ENCODE results near the gene MARK1. TPM values are rescaled to one million over a fixed set of nuclear protein-coding genes. Genes with fewer than 3 reads are reported as not detected.

The MARK1 gene
- total RNA-seq, 1 donor from 2014 or later = 2.4 TPM

DNA sequence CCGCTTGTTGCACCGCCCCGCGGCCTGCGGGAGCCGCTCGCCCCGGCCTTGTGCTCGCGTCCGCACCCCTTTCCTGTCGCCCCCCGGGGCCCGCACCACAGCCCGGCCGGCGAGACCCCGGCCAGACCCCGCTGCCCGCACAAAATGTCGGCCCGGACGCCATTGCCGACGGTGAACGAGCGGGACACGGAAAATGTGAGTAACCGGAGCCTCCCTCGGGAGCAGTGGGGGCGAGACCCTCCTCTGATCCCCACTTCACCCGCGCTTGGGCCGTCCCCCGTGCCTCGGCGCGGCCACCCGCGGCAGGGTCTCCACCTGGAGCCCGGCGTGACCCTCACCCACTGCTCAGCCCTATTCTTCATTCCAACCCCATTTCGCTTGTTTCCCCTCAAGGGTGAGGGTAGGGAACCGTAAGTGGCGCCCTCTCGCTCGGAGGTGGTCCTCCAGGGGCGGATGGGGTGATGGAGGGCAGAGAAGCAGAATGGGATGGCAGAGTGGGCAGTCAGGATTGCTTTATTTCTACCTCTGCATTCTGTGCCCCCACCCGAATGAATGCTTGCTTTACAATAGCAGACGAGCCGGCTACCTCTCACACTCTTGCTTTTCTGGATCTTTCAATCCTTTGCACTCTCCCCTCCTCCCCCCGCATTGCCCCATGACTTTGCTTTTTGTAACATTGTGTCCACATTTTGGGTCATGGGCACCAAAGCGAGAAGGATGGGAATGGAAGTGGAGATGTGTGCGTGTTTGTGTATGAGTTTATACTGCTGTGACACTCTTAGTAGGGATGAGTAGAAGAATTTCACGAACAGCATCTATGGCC lies 954 bp downstream of the MARK1 start:
- peaks cover 40% of the 10 kb centered on the region for H3K27me3 ChIP-seq (ENCODE audit: low read depth)
- H3K36me3 ChIP-seq = no peaks in the 10 kb centered on the region
- DNase-seq (no peak), ATAC-seq (peak; percentile 36 to 39)
- intact Hi-C loops (cut with DNase I) = no loop called here
- peak overlapping the region; percentile 67 for H3K4me3 ChIP-seq
- H3K4me1 ChIP-seq = peaks cover 10% of the 10 kb centered on the region
- TF ChIP-seq, protein P1, sequence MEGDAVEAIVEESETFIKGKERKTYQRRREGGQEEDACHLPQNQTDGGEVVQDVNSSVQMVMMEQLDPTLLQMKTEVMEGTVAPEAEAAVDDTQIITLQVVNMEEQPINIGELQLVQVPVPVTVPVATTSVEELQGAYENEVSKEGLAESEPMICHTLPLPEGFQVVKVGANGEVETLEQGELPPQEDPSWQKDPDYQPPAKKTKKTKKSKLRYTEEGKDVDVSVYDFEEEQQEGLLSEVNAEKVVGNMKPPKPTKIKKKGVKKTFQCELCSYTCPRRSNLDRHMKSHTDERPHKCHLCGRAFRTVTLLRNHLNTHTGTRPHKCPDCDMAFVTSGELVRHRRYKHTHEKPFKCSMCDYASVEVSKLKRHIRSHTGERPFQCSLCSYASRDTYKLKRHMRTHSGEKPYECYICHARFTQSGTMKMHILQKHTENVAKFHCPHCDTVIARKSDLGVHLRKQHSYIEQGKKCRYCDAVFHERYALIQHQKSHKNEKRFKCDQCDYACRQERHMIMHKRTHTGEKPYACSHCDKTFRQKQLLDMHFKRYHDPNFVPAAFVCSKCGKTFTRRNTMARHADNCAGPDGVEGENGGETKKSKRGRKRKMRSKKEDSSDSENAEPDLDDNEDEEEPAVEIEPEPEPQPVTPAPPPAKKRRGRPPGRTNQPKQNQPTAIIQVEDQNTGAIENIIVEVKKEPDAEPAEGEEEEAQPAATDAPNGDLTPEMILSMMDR (IDR thresholded peaks at IDR 0.05) = no peak
- peak overlapping the region; percentile 73 for H3K27ac ChIP-seq
- H3K9me3 ChIP-seq = no peaks in the 10 kb centered on the region

DNA sequence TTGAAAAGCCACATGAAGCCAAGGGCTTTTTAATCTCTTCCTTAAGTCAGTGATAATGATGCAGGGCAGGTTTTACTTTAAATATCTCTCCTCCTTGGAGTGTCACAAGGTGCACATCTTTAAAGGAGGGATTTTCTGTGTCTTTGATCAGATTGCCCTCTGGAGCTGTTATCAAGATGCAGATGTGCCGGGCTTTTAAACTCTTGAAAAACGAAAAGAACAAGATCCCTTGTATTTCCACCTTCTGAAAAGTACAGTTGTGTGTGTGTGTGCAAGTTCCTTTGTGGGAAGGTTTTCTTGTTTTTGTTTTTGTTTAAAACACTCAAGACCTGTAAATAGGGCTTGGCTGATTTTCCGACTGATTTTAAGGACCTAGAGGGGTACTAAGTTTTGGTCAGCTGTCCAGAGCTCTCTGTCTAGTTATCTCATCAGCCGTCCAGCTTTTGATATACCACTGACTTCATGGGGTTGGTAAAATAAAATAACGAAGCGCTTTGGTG lies 1.6 kb downstream of the MARK1 start:
- intact Hi-C loops (cut with DNase I) = no loop called here
- Histone ChIP-seq H3K9me3 (no peaks in the 10 kb centered on the region), H3K4me3 (peak overlapping the region; percentile 67), H3K27me3 (ENCODE audit: low read depth) (peaks cover 40% of the 10 kb centered on the region), H3K27ac (peak overlapping the region; percentile 73), H3K4me1 (peaks cover 10% of the 10 kb centered on the region), H3K36me3 (no peaks in the 10 kb centered on the region)
- ATAC-seq (no peak), DNase-seq (no peak)
- TF ChIP-seq, protein P1 (IDR thresholded peaks at IDR 0.05) = no peak

- Histone ChIP-seq H3K4me1 (peaks cover 6% of the 10 kb centered on the region), H3K9me3 (no peaks in the 10 kb centered on the region), H3K27ac (no peak overlapping the region), H3K4me3 (no peak overlapping the region), H3K27me3 (ENCODE audit: low read depth) (peaks cover 22% of the 10 kb centered on the region), H3K36me3 (no peaks in the 10 kb centered on the region)
- intact Hi-C loops (cut with DNase I) = no loop called here
- TF ChIP-seq, protein P1 (IDR thresholded peaks at IDR 0.05) = no peak
- ATAC-seq (no peak), DNase-seq (no peak)
Measured at GRCh38 chr1:220533504-220534109, 5.7 kb downstream of the MARK1 start.

GRCh38 chr1:220544901-220545303 lies 17.0 kb downstream of the MARK1 start:
- no peak overlapping the region for H3K4me3 ChIP-seq
- no peaks in the 10 kb centered on the region for H3K4me1 ChIP-seq
- H3K9me3 ChIP-seq = no peaks in the 10 kb centered on the region
- DNase-seq = no peak
- no peaks in the 10 kb centered on the region for H3K36me3 ChIP-seq
- no peaks in the 10 kb centered on the region for H3K27me3 ChIP-seq (ENCODE audit: low read depth)
- intact Hi-C loops (cut with DNase I) = no loop called here
- no peak overlapping the region for H3K27ac ChIP-seq
- TF ChIP-seq, protein P1 (IDR thresholded peaks at IDR 0.05) = no peak
- peak; percentile 80 to 86 for ATAC-seq

DNA sequence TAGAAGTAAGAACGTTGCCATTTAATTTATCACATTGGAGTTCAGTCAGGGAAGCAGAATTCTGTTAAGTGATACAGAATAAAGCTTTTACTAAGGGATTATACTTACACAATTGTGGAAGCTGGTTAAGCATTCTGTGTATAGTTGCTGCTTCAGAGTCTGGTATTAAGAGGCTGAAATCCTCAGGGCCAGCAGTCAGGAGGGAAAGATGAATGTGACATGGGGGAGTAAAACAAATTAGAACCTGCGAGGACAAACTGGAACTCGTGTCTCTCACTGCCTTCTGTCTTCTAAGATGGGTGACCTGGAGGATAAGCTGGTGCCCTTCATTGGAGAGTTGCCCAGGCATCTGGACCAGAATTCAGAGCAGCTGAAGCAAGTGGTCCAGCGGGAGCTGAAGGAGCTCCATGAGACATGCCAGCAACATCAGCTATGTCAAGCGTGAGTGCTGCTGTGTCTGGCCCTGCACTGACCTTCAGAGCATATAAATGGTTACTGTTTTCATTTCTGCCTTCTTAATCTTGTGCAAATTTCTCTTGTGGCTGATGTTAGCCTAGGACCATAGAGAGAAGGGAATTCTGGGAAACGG lies 23.0 kb downstream of the MARK1 start:
- no peaks in the 10 kb centered on the region for H3K9me3 ChIP-seq
- ATAC-seq (no peak), DNase-seq (no peak)
- intact Hi-C loops (cut with DNase I) = no loop called here
- H3K27ac ChIP-seq = no peak overlapping the region
- H3K36me3 ChIP-seq = no peaks in the 10 kb centered on the region
- no peak overlapping the region for H3K4me3 ChIP-seq
- H3K4me1 ChIP-seq = no peaks in the 10 kb centered on the region
- no peaks in the 10 kb centered on the region for H3K27me3 ChIP-seq (ENCODE audit: low read depth)
- TF ChIP-seq, protein P1 (IDR thresholded peaks at IDR 0.05) = no peak
